Central memory CD8-positive, alpha-beta T cell (primary cell): Measurements from ENCODE around the gene BTBD9.
"Not testable (repeated sequence)": the region's sequence is repeated elsewhere in the genome, so short reads cannot be mapped to it uniquely, and the experiment has no call there.

Experiments used
- ATAC-seq: fragments of 150-1000 bp; cut with Tn5 transposase; replicated peaks from 2 replicates; pipeline ENCODE4 v1.10.0; 2022; ENCODE audit warnings: mild to moderate bottlenecking, moderate FRiP score, moderate number of reproducible peaks; ENCODE audit not compliant: poor library complexity, severe bottlenecking; ENCODE audit errors: extremely low read depth
- DNase-seq, 2 donors: peaks; one replicate each; pipeline ENCODE4 v3.0.0; 2021; ENCODE audit warnings: low spot score in 2 of 2
- H3K27ac Mint-ChIP-seq: one replicate; pipeline ENCODE4 v1.8.0; 2022; ENCODE audit warnings: low read depth, mild to moderate bottlenecking, moderate library complexity, mixed read lengths
- H3K27me3 Mint-ChIP-seq: one replicate; pipeline ENCODE4 v1.8.0; 2022; ENCODE audit warnings: mixed read lengths
- H3K36me3 Mint-ChIP-seq: one replicate; pipeline ENCODE4 v1.8.0; 2022; ENCODE audit warnings: mild to moderate bottlenecking, moderate library complexity, mixed read lengths; ENCODE audit not compliant: insufficient read depth
- H3K4me1 Mint-ChIP-seq: one replicate; pipeline ENCODE4 v1.8.0; 2022; ENCODE audit warnings: mixed read lengths
- H3K4me3 Mint-ChIP-seq: one replicate; pipeline ENCODE4 v1.8.0; 2022; ENCODE audit warnings: mild to moderate bottlenecking, moderate library complexity, mixed read lengths
- H3K9me3 Mint-ChIP-seq: one replicate; pipeline ENCODE4 v1.8.0; 2022; ENCODE audit warnings: mixed read lengths

Gene BTBD9

GRCh38 chr6:38436726-38437465 lies 202.8 kb downstream of the BTBD9 start:
- peaks cover 1% of the 10 kb centered on the region for H3K36me3 Mint-ChIP-seq
- DNase-seq (no peak), ATAC-seq (no peak)
- H3K27me3 Mint-ChIP-seq: no peaks in the 10 kb centered on the region
- H3K27ac Mint-ChIP-seq: no peak overlapping the region
- no peaks in the 10 kb centered on the region for H3K9me3 Mint-ChIP-seq
- H3K4me1 Mint-ChIP-seq: peaks cover 30% of the 10 kb centered on the region
- H3K4me3 Mint-ChIP-seq: no peak overlapping the region

GRCh38 chr6:38435330-38435729 lies 204.4 kb downstream of the BTBD9 start:
- no peak overlapping the region for H3K27ac Mint-ChIP-seq
- no peaks in the 10 kb centered on the region for H3K27me3 Mint-ChIP-seq
- no peaks in the 10 kb centered on the region for H3K9me3 Mint-ChIP-seq
- H3K4me3 Mint-ChIP-seq: no peak overlapping the region
- H3K36me3 Mint-ChIP-seq: peaks cover 5% of the 10 kb centered on the region
- ATAC-seq: no peak
- H3K4me1 Mint-ChIP-seq: peaks cover 30% of the 10 kb centered on the region
- no peak for DNase-seq

DNA sequence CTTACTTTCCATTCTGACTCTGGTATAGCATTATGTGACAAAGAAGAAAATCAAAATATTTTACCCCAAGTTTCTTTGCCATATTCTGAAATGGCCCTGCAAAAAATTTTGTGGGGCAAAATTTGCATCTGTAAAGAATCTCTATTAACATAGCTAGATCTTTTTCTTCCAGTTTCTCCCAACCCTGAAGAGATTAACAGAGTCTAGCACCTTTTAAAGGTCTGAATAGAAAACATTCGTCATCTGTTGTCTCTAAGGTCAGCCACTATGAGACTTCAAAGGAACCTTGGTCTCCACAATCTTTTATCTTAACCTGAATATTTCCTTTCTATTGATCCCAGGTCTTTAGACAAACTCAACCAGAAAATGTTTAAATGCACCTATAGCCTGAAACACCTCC lies 205.7 kb downstream of the BTBD9 start:
- Mint-ChIP-seq H3K36me3 (peaks cover 5% of the 10 kb centered on the region), H3K27me3 (no peaks in the 10 kb centered on the region), H3K9me3 (no peaks in the 10 kb centered on the region), H3K27ac (no peak overlapping the region), H3K4me1 (peaks cover 24% of the 10 kb centered on the region), H3K4me3 (no peak overlapping the region)
- ATAC-seq (no peak), DNase-seq (no peak)

- no peak overlapping the region for H3K4me3 Mint-ChIP-seq
Measured at GRCh38 chr6:38432479-38432878, 207.2 kb downstream of the BTBD9 start.

GRCh38 chr6:38432079-38432478 lies 207.7 kb downstream of the BTBD9 start:
- Mint-ChIP-seq H3K27me3 (no peaks in the 10 kb centered on the region), H3K9me3 (no peaks in the 10 kb centered on the region), H3K4me1 (peaks cover 9% of the 10 kb centered on the region), H3K4me3 (no peak overlapping the region), H3K36me3 (peaks cover 3% of the 10 kb centered on the region), H3K27ac (no peak overlapping the region)
- DNase-seq (no peak), ATAC-seq (no peak)

More at GRCh38 chr6:38432479-38432878, 207.2 kb downstream of the BTBD9 start:
- no peak for ATAC-seq
- Mint-ChIP-seq H3K27ac (no peak overlapping the region), H3K27me3 (no peaks in the 10 kb centered on the region), H3K4me1 (peaks cover 10% of the 10 kb centered on the region), H3K9me3 (no peaks in the 10 kb centered on the region), H3K36me3 (peaks cover 3% of the 10 kb centered on the region)
- DNase-seq: no peak

DNA sequence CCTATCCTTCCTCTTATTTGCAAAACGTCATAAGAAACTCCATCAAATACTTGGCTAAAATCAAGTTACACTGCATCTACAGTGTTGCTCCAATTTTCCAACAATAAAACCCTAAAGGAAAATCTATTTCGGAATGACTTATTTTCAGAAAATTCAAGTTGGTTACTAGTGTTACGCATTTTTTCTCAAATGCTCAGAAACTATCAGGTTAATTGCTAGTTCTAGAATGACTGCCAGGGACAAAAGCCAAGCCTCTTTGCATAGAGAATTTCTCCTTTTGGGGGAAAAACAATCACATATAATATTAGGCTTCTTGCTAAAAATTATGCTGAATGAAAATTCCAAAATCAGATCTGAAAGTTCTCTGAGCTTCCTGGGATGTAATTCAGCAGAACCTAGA lies 210.2 kb downstream of the BTBD9 start:
- no peak for ATAC-seq
- H3K4me3 Mint-ChIP-seq: no peak overlapping the region
- no peaks in the 10 kb centered on the region for H3K9me3 Mint-ChIP-seq
- H3K4me1 Mint-ChIP-seq: peaks cover 9% of the 10 kb centered on the region
- H3K27ac Mint-ChIP-seq: no peak overlapping the region
- H3K27me3 Mint-ChIP-seq: no peaks in the 10 kb centered on the region
- no peak for DNase-seq
- H3K36me3 Mint-ChIP-seq: peaks cover 3% of the 10 kb centered on the region

- no peak overlapping the region for H3K4me3 Mint-ChIP-seq
- peaks cover 3% of the 10 kb centered on the region for H3K36me3 Mint-ChIP-seq
- ATAC-seq: no peak
- H3K27ac Mint-ChIP-seq: no peak overlapping the region
- no peak for DNase-seq
- H3K9me3 Mint-ChIP-seq: no peaks in the 10 kb centered on the region
- no peaks in the 10 kb centered on the region for H3K27me3 Mint-ChIP-seq
- no peaks in the 10 kb centered on the region for H3K4me1 Mint-ChIP-seq
Measured at GRCh38 chr6:38427492-38428210, 212.1 kb downstream of the BTBD9 start.

DNA sequence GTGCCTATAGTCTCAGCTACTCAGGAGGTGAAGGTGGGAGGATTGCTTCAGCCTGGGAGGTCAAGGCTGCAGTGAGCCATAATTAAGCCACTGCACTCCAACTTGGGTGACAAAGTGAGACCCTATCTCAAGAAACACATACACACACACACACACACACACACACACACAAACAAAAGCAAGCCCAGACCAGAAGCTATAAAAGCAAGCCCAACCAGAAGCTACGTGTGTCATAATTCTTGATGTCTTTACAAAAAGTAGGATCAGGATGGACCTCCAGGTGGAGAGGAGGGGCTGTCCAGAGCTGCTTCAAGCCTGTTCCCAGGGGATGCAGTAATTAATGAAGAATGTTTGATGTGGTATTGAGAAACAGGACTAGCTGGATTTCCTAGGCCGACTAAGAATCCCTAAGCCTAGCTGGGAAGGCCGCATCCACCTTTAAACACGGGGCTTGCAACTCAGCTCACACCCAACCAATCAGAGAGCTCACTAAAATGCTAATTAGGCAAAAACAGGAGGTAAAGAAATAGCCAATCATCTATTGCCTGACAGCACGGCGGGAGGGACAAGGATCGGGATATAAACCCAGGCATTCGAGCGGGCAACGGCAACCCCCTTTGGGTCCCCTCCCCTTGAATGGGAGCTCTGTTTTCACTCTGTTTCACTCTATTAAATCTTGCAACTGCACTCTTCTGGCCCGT lies 213.8 kb downstream of the BTBD9 start:
- not testable (repeated sequence) for H3K36me3 Mint-ChIP-seq, DNase-seq, ATAC-seq, H3K4me1 Mint-ChIP-seq, H3K27ac Mint-ChIP-seq, H3K9me3 Mint-ChIP-seq, H3K27me3 Mint-ChIP-seq, H3K4me3 Mint-ChIP-seq

GRCh38 chr6:38423746-38424145 lies 216.0 kb downstream of the BTBD9 start:
- H3K36me3 Mint-ChIP-seq: no peaks in the 10 kb centered on the region
- H3K27me3 Mint-ChIP-seq: no peaks in the 10 kb centered on the region
- H3K9me3 Mint-ChIP-seq: no peaks in the 10 kb centered on the region
- H3K27ac Mint-ChIP-seq: no peak overlapping the region
- ATAC-seq (no peak), DNase-seq (no peak)
- H3K4me3 Mint-ChIP-seq: no peak overlapping the region
- H3K4me1 Mint-ChIP-seq: no peaks in the 10 kb centered on the region

- H3K4me1 Mint-ChIP-seq: peaks cover 4% of the 10 kb centered on the region
Measured at GRCh38 chr6:38420207-38420606, 219.5 kb downstream of the BTBD9 start.

GRCh38 chr6:38417521-38417920 lies 222.2 kb downstream of the BTBD9 start:
- Mint-ChIP-seq H3K4me1 (peaks cover 10% of the 10 kb centered on the region), H3K4me3 (no peak overlapping the region), H3K27me3 (no peaks in the 10 kb centered on the region)

More at GRCh38 chr6:38420207-38420606, 219.5 kb downstream of the BTBD9 start:
- Mint-ChIP-seq H3K9me3 (no peaks in the 10 kb centered on the region), H3K36me3 (peaks cover 6% of the 10 kb centered on the region), H3K27ac (no peak overlapping the region), H3K4me3 (no peak overlapping the region), H3K27me3 (no peaks in the 10 kb centered on the region)
- ATAC-seq (no peak), DNase-seq (no peak)

DNA sequence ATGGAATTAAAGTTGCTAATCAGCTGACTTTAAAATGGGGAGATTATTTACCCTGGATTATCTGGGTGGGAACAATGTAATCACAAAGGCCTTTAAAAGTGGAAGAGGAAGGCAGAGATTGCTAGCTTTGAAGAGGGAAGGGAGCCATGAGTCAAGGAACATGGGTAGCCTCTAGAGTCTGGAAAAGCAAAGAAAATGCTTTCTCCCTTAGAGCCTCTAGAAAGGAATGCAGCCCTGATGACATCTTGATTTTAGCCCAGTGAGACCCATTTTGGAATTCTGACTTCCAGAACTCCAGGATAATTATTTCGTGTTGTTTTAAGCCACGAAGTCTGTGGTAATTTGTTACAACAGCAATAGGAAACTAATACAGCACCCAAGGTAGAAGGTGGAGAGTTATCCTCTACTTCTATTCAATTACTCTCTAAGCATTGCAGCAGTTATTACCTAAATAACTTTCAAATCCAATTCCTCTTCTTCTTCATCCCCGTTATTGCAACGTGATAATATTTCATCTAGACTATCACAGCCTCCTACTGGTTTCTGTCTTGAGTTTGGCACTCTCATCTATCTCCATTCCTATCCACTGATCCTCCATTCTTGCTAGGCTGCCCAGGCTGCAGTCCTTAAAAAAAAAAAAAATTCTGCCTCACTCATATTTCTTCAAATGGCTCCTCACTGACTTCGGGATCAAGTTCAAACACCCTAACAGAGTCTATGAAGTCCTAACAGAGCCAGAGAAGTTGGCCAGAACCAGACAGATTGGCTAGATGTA lies 224.3 kb downstream of the BTBD9 start:
- Mint-ChIP-seq H3K36me3 (peaks cover 6% of the 10 kb centered on the region), H3K4me1 (peaks cover 10% of the 10 kb centered on the region), H3K27me3 (no peaks in the 10 kb centered on the region), H3K27ac (no peak overlapping the region), H3K4me3 (no peak overlapping the region), H3K9me3 (no peaks in the 10 kb centered on the region)
- DNase-seq: no peak
- no peak for ATAC-seq

More at GRCh38 chr6:38417521-38417920, 222.2 kb downstream of the BTBD9 start:
- DNase-seq (no peak), ATAC-seq (no peak)
- H3K27ac Mint-ChIP-seq: no peak overlapping the region
- no peaks in the 10 kb centered on the region for H3K9me3 Mint-ChIP-seq
- peaks cover 6% of the 10 kb centered on the region for H3K36me3 Mint-ChIP-seq
